Neural cell (in vitro differentiated cells): ENCODE results near the gene BAHD1. TPM values are rescaled to one million over a fixed set of nuclear protein-coding genes. Genes with fewer than 3 reads are reported as not detected.

ENCODE experiments used
- H2AFZ ChIP-seq: fragments of 200-600, 300-800 bp; sonication (generic), shearing (Covaris generic); 2 replicates; pipeline ENCODE4 v1.6.0; 2014; ENCODE audit warnings: low read depth, mild to moderate bottlenecking, antibody characterized with exemption, low read length, moderate library complexity
- H3F3A ChIP-seq: fragments of 200-600 bp; shearing (Covaris generic); 2 replicates; pipeline ENCODE4 v1.6.1; 2016; ENCODE audit warnings: mild to moderate bottlenecking, moderate library complexity, mixed read lengths, antibody characterized with exemption, low read length; ENCODE audit not compliant: insufficient read depth, poor library complexity, severe bottlenecking
- H3K27ac ChIP-seq: fragments of 200-600, 300-800 bp; sonication (generic), shearing (Covaris generic); 2 replicates; pipeline ENCODE4 v1.5.1; 2014; ENCODE audit warnings: mild to moderate bottlenecking, low read length, moderate library complexity
- H3K27me3 ChIP-seq: fragments of 300-800, 200-600 bp; sonication (generic), shearing (Covaris generic); 2 replicates; pipeline ENCODE4 v1.6.0; 2014; ENCODE audit warnings: mild to moderate bottlenecking, low read depth, low read length, moderate library complexity; ENCODE audit not compliant: insufficient read depth
- H3K36me3 ChIP-seq: fragments of 300-800, 200-600 bp; sonication (generic), shearing (Covaris generic); 2 replicates; pipeline ENCODE4 v1.5.1; 2014; ENCODE audit warnings: mild to moderate bottlenecking, antibody characterized with exemption, low read length, moderate library complexity; ENCODE audit not compliant: insufficient read depth
- H3K4me2 ChIP-seq: fragments of 300-800, 200-600 bp; sonication (generic), shearing (Covaris generic); 2 replicates; pipeline ENCODE4 v1.6.0; 2014; ENCODE audit warnings: mild to moderate bottlenecking, low read length
- H3K4me3 ChIP-seq: fragments of 300-800, 200-600 bp; sonication (generic), shearing (Covaris generic); 2 replicates; pipeline ENCODE4 v1.5.1; 2014; ENCODE audit warnings: mild to moderate bottlenecking, low read length, moderate library complexity
- H3K79me2 ChIP-seq: fragments of 200-600 bp; shearing (Covaris generic); replicated peaks from 2 replicates; pipeline ENCODE4 v1.6.0; 2014; ENCODE audit warnings: mild to moderate bottlenecking, low read length, moderate library complexity; ENCODE audit not compliant: insufficient read depth
- H3K9ac ChIP-seq: fragments of 300-800, 200-600 bp; sonication (generic), shearing (Covaris generic); 2 replicates; pipeline ENCODE4 v1.6.1; 2016; ENCODE audit warnings: mild to moderate bottlenecking, low read length, mixed read lengths
- H3K9me2 ChIP-seq: fragments of 200-600 bp; shearing (Covaris generic); 2 replicates; pipeline ENCODE4 v1.6.1; 2016; ENCODE audit warnings: mild to moderate bottlenecking, low read length, mixed read lengths; ENCODE audit not compliant: insufficient read depth
- H3K9me3 ChIP-seq: fragments of 200-600, 300-800 bp; sonication (generic), shearing (Covaris generic); 2 replicates; pipeline ENCODE4 v1.6.1; 2016; ENCODE audit warnings: mild to moderate bottlenecking, mixed run types, low read length, moderate library complexity, mixed read lengths
- H4K20me1 ChIP-seq: fragments of 200-600 bp; shearing (Covaris generic); 2 replicates; pipeline ENCODE4 v1.6.1; 2016; ENCODE audit warnings: mild to moderate bottlenecking, mixed run types; ENCODE audit not compliant: insufficient read depth
- EP300 ChIP-seq: fragments of 450-650 bp; conservative IDR thresholded peaks from 2 replicates; pipeline ENCODE4 v1.6.1; 2014; ENCODE audit warnings: antibody characterized with exemption, mild to moderate bottlenecking, moderate library complexity; ENCODE audit not compliant: poor library complexity, severe bottlenecking
- EZH2 ChIP-seq: fragments of 200-600, 300-800 bp; shearing (Covaris generic), sonication (generic); IDR thresholded peaks from 2 replicates; pipeline ENCODE4 v1.6.1; 2014; ENCODE audit warnings: antibody characterized with exemption, low read length, borderline replicate concordance, mild to moderate bottlenecking; ENCODE audit not compliant: insufficient read depth, poor library complexity, severe bottlenecking
- MXI1 ChIP-seq: fragments of 450-650 bp; conservative IDR thresholded peaks from 2 replicates; pipeline ENCODE4 v1.6.1; 2014; ENCODE audit warnings: antibody characterized with exemption, mild to moderate bottlenecking; ENCODE audit not compliant: poor library complexity, severe bottlenecking
- POLR2AphosphoS5 ChIP-seq: IDR thresholded peaks from 2 replicates; pipeline ENCODE4 v1.6.1; 2012
- RAD21 ChIP-seq: fragments of 450-650 bp; conservative IDR thresholded peaks from 2 replicates; pipeline ENCODE4 v1.6.1; 2014; ENCODE audit warnings: antibody characterized with exemption, mild to moderate bottlenecking, moderate library complexity
- SMC3 ChIP-seq: fragments of 450-650 bp; conservative IDR thresholded peaks from 2 replicates; pipeline ENCODE4 v1.6.1; 2014; ENCODE audit warnings: antibody characterized with exemption, mild to moderate bottlenecking, moderate library complexity; ENCODE audit not compliant: poor library complexity
- TAF1 ChIP-seq: IDR thresholded peaks from 2 replicates; pipeline ENCODE4 v1.6.1; 2012; ENCODE audit warnings: low read depth
- polyA plus RNA-seq: library from polyadenylated mRNA; depleted of rRNA; stranded (reverse); fragments of >200 nt; gene quantifications from 2 replicates; pipeline ENCODE4 v1.2.3, GENCODE V29; 2014
- TF ChIP-seq, protein P1 (sequence below): fragments of 450-650 bp; IDR thresholded peaks from 2 replicates; pipeline ENCODE4 v1.5.1; 2014; ENCODE audit warnings: antibody characterized with exemption, mild to moderate bottlenecking, moderate library complexity; ENCODE audit not compliant: poor library complexity, severe bottlenecking
- TF ChIP-seq, protein P2 (sequence below): IDR thresholded peaks from 2 replicates; pipeline ENCODE4 v1.6.1; 2012; ENCODE audit warnings: borderline replicate concordance

The BAHD1 gene
- polyA plus RNA-seq, 1 donor from 2014 or later, result 22.8 TPM

DNA sequence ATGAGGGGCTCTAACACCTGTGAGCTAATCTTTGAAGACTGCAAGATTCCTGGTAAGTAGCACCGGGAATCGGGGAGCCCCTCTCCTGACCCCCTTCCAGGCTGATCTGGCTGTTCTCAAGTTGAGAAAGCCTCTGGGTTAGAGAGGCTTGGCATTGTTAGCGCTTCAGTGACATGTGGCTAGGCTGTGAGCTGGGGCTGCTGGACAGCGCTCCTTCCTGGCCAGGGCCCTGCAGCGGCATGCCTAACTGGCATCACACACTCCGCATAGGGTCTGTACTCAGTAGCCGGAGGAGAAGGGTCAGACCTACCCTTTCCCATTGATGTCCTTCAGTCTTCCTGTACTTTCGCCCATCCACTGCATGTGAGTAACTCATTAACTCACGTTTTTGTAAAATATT, 27.7 kb upstream of the BAHD1 start:
- Histone ChIP-seq H3K9ac (no peak overlapping the region), H3K27me3 (no peaks in the 10 kb centered on the region), H3K4me3 (no peak overlapping the region), H4K20me1 (no peaks in the 10 kb centered on the region), H3K27ac (no peak overlapping the region), H3K79me2 (no peaks in the 10 kb centered on the region), H3F3A (no peaks in the 10 kb centered on the region), H3K4me2 (no peak overlapping the region), H3K9me2 (no peaks in the 10 kb centered on the region), H3K36me3 (peaks cover 5% of the 10 kb centered on the region), H3K9me3 (no peaks in the 10 kb centered on the region), H2AFZ (no peak overlapping the region)
- TF ChIP-seq POLR2AphosphoS5 (no peak), RAD21 (no peak), EZH2 (no peak), TAF1 (no peak), MXI1 (no peak), SMC3 (no peak), EP300 (no peak)
- TF ChIP-seq, protein P1, sequence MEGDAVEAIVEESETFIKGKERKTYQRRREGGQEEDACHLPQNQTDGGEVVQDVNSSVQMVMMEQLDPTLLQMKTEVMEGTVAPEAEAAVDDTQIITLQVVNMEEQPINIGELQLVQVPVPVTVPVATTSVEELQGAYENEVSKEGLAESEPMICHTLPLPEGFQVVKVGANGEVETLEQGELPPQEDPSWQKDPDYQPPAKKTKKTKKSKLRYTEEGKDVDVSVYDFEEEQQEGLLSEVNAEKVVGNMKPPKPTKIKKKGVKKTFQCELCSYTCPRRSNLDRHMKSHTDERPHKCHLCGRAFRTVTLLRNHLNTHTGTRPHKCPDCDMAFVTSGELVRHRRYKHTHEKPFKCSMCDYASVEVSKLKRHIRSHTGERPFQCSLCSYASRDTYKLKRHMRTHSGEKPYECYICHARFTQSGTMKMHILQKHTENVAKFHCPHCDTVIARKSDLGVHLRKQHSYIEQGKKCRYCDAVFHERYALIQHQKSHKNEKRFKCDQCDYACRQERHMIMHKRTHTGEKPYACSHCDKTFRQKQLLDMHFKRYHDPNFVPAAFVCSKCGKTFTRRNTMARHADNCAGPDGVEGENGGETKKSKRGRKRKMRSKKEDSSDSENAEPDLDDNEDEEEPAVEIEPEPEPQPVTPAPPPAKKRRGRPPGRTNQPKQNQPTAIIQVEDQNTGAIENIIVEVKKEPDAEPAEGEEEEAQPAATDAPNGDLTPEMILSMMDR, result no peak
- TF ChIP-seq, protein P2, sequence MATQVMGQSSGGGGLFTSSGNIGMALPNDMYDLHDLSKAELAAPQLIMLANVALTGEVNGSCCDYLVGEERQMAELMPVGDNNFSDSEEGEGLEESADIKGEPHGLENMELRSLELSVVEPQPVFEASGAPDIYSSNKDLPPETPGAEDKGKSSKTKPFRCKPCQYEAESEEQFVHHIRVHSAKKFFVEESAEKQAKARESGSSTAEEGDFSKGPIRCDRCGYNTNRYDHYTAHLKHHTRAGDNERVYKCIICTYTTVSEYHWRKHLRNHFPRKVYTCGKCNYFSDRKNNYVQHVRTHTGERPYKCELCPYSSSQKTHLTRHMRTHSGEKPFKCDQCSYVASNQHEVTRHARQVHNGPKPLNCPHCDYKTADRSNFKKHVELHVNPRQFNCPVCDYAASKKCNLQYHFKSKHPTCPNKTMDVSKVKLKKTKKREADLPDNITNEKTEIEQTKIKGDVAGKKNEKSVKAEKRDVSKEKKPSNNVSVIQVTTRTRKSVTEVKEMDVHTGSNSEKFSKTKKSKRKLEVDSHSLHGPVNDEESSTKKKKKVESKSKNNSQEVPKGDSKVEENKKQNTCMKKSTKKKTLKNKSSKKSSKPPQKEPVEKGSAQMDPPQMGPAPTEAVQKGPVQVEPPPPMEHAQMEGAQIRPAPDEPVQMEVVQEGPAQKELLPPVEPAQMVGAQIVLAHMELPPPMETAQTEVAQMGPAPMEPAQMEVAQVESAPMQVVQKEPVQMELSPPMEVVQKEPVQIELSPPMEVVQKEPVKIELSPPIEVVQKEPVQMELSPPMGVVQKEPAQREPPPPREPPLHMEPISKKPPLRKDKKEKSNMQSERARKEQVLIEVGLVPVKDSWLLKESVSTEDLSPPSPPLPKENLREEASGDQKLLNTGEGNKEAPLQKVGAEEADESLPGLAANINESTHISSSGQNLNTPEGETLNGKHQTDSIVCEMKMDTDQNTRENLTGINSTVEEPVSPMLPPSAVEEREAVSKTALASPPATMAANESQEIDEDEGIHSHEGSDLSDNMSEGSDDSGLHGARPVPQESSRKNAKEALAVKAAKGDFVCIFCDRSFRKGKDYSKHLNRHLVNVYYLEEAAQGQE, result no peak

DNA sequence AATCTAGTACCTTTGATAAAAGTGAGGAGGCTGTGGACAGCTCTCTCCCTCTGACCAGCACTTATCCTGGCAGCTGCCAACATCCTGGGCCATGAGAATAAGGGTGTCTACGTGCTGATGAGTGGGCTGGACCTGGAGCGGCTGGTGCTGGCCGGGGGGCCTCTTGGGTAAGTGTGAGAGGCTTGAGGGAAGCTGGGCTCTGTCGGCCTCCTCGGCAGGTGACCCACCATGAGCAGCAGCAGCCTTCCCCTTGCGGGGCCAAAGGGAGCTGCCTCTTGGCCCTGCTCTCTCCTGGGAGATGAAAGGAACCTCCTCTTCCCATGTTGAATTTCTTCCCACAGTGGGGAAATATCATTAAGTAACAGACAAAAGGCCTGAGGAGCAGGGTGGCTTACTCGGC, 25.9 kb upstream of the BAHD1 start:
- Histone ChIP-seq H3K36me3 (peaks cover 5% of the 10 kb centered on the region), H3K9ac (no peak overlapping the region), H3K4me2 (no peak overlapping the region), H3K9me3 (no peaks in the 10 kb centered on the region), H3K27ac (no peak overlapping the region), H3K9me2 (no peaks in the 10 kb centered on the region), H3K4me3 (no peak overlapping the region), H3F3A (no peaks in the 10 kb centered on the region), H3K79me2 (no peaks in the 10 kb centered on the region), H2AFZ (no peak overlapping the region), H3K27me3 (no peaks in the 10 kb centered on the region), H4K20me1 (no peaks in the 10 kb centered on the region)
- TF ChIP-seq EZH2 (no peak), POLR2AphosphoS5 (no peak), MXI1 (no peak), EP300 (no peak), TAF1 (no peak), RAD21 (no peak), SMC3 (no peak)
- TF ChIP-seq, protein P1, result no peak
